A172 (cell line): Measurements from ENCODE around the gene NNMT. TPM values are rescaled to one million over a fixed set of nuclear protein-coding genes. Genes with fewer than 3 reads are reported as not detected.

ENCODE experiments used
- DNase-seq: peaks from one replicate; pipeline ENCODE4 v3.0.0-alpha.2; 2015; ENCODE audit warnings: low spot score
- total RNA-seq: library from RNA; depleted of rRNA; stranded (reverse); fragments of >200 nt; shearing (Covaris generic); gene quantifications from 2 replicates; pipeline ENCODE4 v1.2.3, GENCODE V29; 2014; rRNA removed

Gene NNMT
- total RNA-seq, 1 experiment from 2014 or later: 109 TPM

- DNase-seq: no peak
These were observed 50.5 kb downstream of the NNMT start for GRCh38 chr11:114346709-114347141.

- peak; percentile 61 for DNase-seq
These were observed 52.3 kb downstream of the NNMT start for GRCh38 chr11:114348200-114349191.

DNA sequence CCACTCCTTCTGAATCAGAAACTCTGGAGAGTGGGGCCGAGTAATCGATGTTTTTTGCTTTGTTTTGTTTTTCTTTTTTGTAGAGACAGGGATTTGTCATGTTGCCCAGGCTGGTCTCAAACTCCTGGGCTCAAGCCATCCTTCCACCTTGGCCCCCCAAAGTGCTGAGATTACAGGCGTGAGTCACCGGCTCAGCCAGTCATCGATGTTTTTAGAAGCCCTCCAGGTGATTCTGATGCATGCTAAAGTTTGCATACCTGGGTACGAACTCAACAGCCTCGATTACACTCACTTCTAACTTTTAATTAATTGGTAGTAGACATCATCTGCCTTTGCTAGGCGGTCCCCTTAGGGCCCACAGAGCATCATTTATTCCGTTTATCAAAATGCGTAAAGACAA, 53.8 kb downstream of the NNMT start:
- DNase-seq: no peak

DNA sequence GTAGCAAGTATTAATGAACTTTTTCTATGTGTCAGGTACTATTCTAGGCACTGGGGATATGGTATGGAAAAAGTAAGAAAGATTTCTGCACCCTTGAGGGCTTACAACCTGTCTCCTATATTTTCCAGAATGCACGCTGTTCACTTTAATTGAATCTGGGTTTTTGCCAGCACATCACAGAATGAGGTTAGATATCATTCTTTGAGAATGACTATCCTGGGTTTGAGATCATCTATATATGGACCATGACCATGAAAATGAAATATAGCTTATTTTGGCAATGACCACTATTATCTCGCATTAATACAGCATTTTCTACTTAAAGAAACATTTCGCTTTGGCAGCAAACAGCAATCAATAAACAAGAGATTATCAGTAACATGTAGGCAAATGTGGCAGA, 57.2 kb downstream of the NNMT start:
- DNase-seq: no peak

DNA sequence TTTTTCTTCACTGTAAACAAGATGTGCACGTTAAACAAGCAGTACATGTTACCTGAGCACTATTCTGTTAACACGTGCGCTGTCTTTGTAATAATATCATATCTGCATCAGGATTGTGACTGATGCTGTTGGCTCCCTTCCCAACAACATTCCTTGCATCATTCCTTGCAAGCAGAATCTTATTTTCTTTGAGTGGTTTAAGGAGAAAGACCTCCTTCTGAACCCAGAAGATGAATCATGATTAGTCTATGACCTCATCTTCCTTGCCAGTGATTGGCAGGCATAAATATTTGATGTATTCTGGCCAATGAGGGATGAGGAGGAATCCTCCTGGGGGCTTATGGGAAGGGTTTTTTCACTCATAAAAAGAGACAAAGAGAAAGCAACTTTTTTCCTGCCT, 57.9 kb downstream of the NNMT start:
- DNase-seq: peak; percentile 82

DNA sequence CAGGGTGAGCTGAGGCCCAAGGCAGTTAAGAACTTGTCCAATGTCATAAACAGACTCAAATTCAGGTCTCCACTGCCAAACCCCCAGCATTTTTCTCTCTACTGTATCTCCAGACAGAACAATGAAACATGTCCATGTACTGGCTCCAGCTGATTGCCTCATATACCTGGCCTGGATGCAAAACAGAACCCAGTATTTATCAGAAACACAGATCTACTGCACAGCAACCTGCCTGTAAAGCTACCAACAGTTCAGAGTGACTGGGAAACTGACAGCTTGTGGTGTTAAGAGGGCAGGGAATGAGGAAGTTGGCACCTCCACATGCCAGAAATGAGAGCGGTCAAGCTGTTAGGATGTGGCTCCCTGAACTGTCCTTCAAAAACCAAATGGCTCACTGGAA, 62.5 kb downstream of the NNMT start:
- DNase-seq: no peak

DNA sequence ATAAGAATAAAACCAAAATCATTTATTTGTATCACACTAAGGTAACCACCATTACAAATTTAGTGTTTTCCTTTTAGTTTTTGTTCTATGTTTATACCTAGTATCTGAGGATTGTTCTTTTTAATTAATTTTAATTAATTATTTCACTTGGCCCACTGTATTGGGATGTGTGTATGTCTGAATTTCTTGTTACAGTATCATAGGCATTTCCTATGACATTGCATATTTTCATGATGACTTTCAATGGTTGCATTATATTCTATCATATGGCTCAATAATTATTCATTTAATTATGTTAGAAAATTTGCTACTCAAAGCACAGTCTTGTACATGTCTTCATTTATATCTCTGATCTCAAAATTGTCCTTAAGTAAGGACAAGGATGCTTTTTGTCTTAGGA, 63.1 kb downstream of the NNMT start:
- DNase-seq: no peak

- no peak for DNase-seq
These were observed 66.1 kb downstream of the NNMT start for GRCh38 chr11:114362326-114362725.

DNA sequence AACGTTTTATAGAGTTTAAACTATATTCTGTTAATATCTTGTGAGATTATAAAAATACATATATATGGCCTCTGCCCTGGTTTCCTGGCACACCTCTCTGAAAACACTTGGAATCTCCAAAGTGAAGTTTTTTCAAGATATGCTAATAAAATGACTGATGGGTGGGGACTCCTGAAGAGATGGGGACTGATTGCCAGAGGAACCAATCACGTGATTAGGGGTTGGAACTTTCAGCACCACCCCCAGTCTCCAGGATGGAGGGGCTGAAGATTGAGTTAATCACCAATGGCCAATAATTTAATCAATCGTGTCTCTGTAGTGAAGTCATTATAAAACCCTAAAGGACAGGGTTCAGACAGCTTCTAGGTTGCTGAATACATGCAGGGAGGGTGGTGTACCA, 66.8 kb downstream of the NNMT start:
- DNase-seq: no peak

Other genes with a start within 250 kb of the NNMT start
- gene ZBTB16, start 236.7 kb upstream of the NNMT start, total RNA-seq: not detected in 2 replicates
- 4.1 and 4.6 TPM in 2 replicates for gene C11orf71, start 104.1 kb downstream of the NNMT start, total RNA-seq
- 39.3 and 52.8 TPM in 2 replicates for gene RBM7, start 104.3 kb downstream of the NNMT start, total RNA-seq
- gene REXO2, start 143.1 kb downstream of the NNMT start, total RNA-seq: 136 and 168 TPM in 2 replicates